ENCODE measurements around the gene CLEC3B. TPM values are rescaled to one million over a fixed set of nuclear protein-coding genes. Genes with fewer than 3 reads are reported as not detected.

CLEC3B gene
- total and polyA plus RNA-seq, 2 donors (not counting 3 experiments of a cell fraction or from before 2014, with no cell fraction given) = 1.8 TPM; not detected in 1

GRCh38 chr3:45084820-45085816 is 59.0 kb downstream of the CLEC3B start:
- Histone ChIP-seq H2AFZ (ENCODE audit: low read depth, low read length) (no peak overlapping the region), H3K36me3 (ENCODE audit: control insufficient read depth in 2 of 2, extremely low read depth in 1 of 2, insufficient read depth in 2 of 2, low read length in 2 of 2) (no peaks in the 10 kb centered on the region), H3K9ac (replicated peaks; ENCODE audit: extremely low read depth, insufficient read depth, low read length) (no peak overlapping the region), H3K79me2 (ENCODE audit: control insufficient read depth, insufficient read depth, low read length) (no peaks in the 10 kb centered on the region), H3K9me1 (replicated peaks; ENCODE audit: control insufficient read depth, extremely low read depth, insufficient read depth, low read length) (no peaks in the 10 kb centered on the region), H3K4me1 (ENCODE audit: control insufficient read depth, extremely low read depth, insufficient read depth, low read length) (peaks cover 2% of the 10 kb centered on the region), H3K27ac (ENCODE audit: insufficient read depth, low read depth, low read length) (no peak overlapping the region), H3K9me3 (replicated peaks; ENCODE audit: control insufficient read depth, insufficient read depth, low read length) (no peaks in the 10 kb centered on the region), H3K4me2 (ENCODE audit: insufficient read depth, low read length) (no peak overlapping the region), H4K20me1 (replicated peaks; ENCODE audit: control insufficient read depth, extremely low read depth, insufficient read depth, low read length) (no peaks in the 10 kb centered on the region), H3K27me3 (ENCODE audit: control insufficient read depth in 2 of 2, insufficient read depth in 2 of 2, low read length in 2 of 2) (peaks cover 0 to 2% of the 10 kb centered on the region in 2 experiments), H3K4me3 (replicated peaks in 1 of 3; ENCODE audit: insufficient read depth in 1 of 3, low read depth in 1 of 3, low read length in 3 of 3) (no peak overlapping the region)
- DNase-seq (ENCODE audit: low read depth, low spot score) (no peak), FAIRE-seq (no peak)
- CTCF ChIA-PET = no interaction called here
- TF ChIP-seq POLR2AphosphoS5 (IDR thresholded peaks at IDR 0.05; ENCODE audit: insufficient read depth, low read depth, low read length) (no peak), JUN (IDR thresholded peaks at IDR 0.05; ENCODE audit: borderline replicate concordance, insufficient read depth, insufficient read length, low read depth) (no peak), EZH2 (IDR thresholded peaks at IDR 0.05; ENCODE audit: borderline replicate concordance, low read depth, low read length, severe bottlenecking) (no peak), POLR2A (IDR thresholded peaks at IDR 0.05; ENCODE audit: low read depth, low read length) (no peak), MYC (IDR thresholded peaks at IDR 0.05; ENCODE audit: low read depth, low read length) (no peak), FOS (IDR thresholded peaks at IDR 0.05; ENCODE audit: borderline replicate concordance, insufficient read depth, low read length) (no peak), MAX (IDR thresholded peaks at IDR 0.05; ENCODE audit: insufficient read depth, insufficient read length) (no peak), CTCF (IDR thresholded peaks at IDR 0.05; ENCODE audit: extremely low read depth in 1 of 2, insufficient read depth in 1 of 2, low read depth in 1 of 2, low read length in 2 of 2) (no peak), GATA2 (IDR thresholded peaks at IDR 0.05; ENCODE audit: insufficient read depth, insufficient read length, low read depth, low read length) (no peak)
- BruUV-seq (replicated peaks) = no TSS peak
- intact Hi-C loops (cut with micrococcal nuclease) = no loop called here
- dilution Hi-C loops (cut with MboI; ENCODE audit: extremely low pct_ligation_motif_present, low sequenced_read_pairs) = no loop called here
- POLR2A ChIA-PET = interaction anchor here (0.5 kb wide), 1 partner anchor 30 kb away, joined by 3 read pairs; no protein-coding TSS in a partner anchor

Small RNA genes within 50 kb of the gene (small RNA-seq; reads per million reads assigned to genes)
- gene RNU5B-3P (ENCODE audit: insufficient read depth, insufficient read length, low read depth, low replicate concordance) = not detected

Other genes with a start within 250 kb of the CLEC3B start
- 10.6 and 13.6 TPM in 2 replicates for gene TMEM42, start 164.4 kb upstream of the CLEC3B start, total RNA-seq
- gene TMEM42, start 164.4 kb upstream of the CLEC3B start, polyA plus RNA-seq = 43.6 and 46.4 TPM in 2 replicates
- gene TGM4, start 151.7 kb upstream of the CLEC3B start, total RNA-seq = 0.24 and 0.39 TPM in 2 replicates
- 0.11 and 0.16 TPM in 2 replicates for gene TGM4, start 151.7 kb upstream of the CLEC3B start, polyA plus RNA-seq
- gene ZDHHC3, start 50.1 kb upstream of the CLEC3B start, total RNA-seq = 62.4 and 62.7 TPM in 2 replicates
- gene ZDHHC3, start 50.1 kb upstream of the CLEC3B start, polyA plus RNA-seq = 97.1 and 131 TPM in 2 replicates
- gene EXOSC7, start 50.1 kb upstream of the CLEC3B start, total RNA-seq = 44.5 and 46.2 TPM in 2 replicates
- 35.3 and 53.8 TPM in 2 replicates for gene EXOSC7, start 50.1 kb upstream of the CLEC3B start, polyA plus RNA-seq
- gene CDCP1, start 120.1 kb downstream of the CLEC3B start, total RNA-seq = 0.22 TPM in 1 of 2 replicates, not detected in the other
- gene CDCP1, start 120.1 kb downstream of the CLEC3B start, polyA plus RNA-seq = 0.01 TPM in 1 of 2 replicates, not detected in the other
- 0.42 TPM in 2 replicates for gene TMEM158, start 200.0 kb downstream of the CLEC3B start, total RNA-seq
- gene TMEM158, start 200.0 kb downstream of the CLEC3B start, polyA plus RNA-seq = 0.15 and 0.21 TPM in 2 replicates